WTC11 (cell line): Measurements from ENCODE around the gene MMP24. TPM values are rescaled to one million over a fixed set of nuclear protein-coding genes. Genes with fewer than 3 reads are reported as not detected.

Experiments used
- ATAC-seq: fragments of 200-7000 bp; cut with Tn5 transposase; 2 replicates; pipeline ENCODE4 v1.10.0; 2021; ENCODE audit warnings: mild to moderate bottlenecking, moderate library complexity
- CTCF ChIA-PET: fragments of 300-600 bp; sonication (Branson Sonifier 250); formaldehyde crosslinking; loops from one replicate; lab custom pipeline; 2021; ENCODE audit warnings: antibody characterized with exemption; lab: Charles Lee
- POLR2A ChIA-PET: fragments of 350-600 bp; sonication (Branson Sonifier 250); formaldehyde crosslinking; loops from one replicate; lab custom pipeline; 2021; ENCODE audit warnings: antibody characterized with exemption; lab: Charles Lee
- DNase-seq: peaks from one replicate; pipeline ENCODE4 v3.0.0; 2021; ENCODE audit warnings: low spot score
- H3K27ac Mint-ChIP-seq: 2 replicates; pipeline ENCODE4 v1.8.0; 2021; ENCODE audit warnings: mixed read lengths
- H3K27me3 Mint-ChIP-seq: 2 replicates; pipeline ENCODE4 v1.8.0; 2021; ENCODE audit warnings: low read depth, mild to moderate bottlenecking, moderate library complexity, mixed read lengths
- H3K36me3 Mint-ChIP-seq: 2 replicates; pipeline ENCODE4 v1.8.0; 2021; ENCODE audit warnings: mixed read lengths
- H3K4me1 Mint-ChIP-seq: 2 replicates; pipeline ENCODE4 v1.8.0; 2022; ENCODE audit warnings: mixed read lengths
- H3K4me3 Mint-ChIP-seq: 2 replicates; pipeline ENCODE4 v1.8.0; 2021; ENCODE audit warnings: mild to moderate bottlenecking, moderate library complexity, mixed read lengths
- H3K9me3 Mint-ChIP-seq: 2 replicates; pipeline ENCODE4 v1.8.0; 2021; ENCODE audit warnings: mixed read lengths
- AFF4 ChIP-seq: sonication (generic); formaldehyde crosslinking; IDR thresholded peaks from 2 replicates; pipeline ENCODE4 v1.8.1; 2023; ENCODE audit warnings: mild to moderate bottlenecking, missing genetic modification reagents, borderline replicate concordance
- ARID4B ChIP-seq: sonication (generic); formaldehyde crosslinking; IDR thresholded peaks from 2 replicates; pipeline ENCODE4 v1.8.0; 2023; ENCODE audit warnings: missing genetic modification reagents, mild to moderate bottlenecking, borderline replicate concordance
- CBFB ChIP-seq: sonication (generic); formaldehyde crosslinking; IDR thresholded peaks from 2 replicates; pipeline ENCODE4 v1.8.1; 2022; ENCODE audit warnings: mild to moderate bottlenecking, low read depth, missing genetic modification reagents
- CREB1 ChIP-seq: sonication (generic); formaldehyde crosslinking; IDR thresholded peaks from 2 replicates; pipeline ENCODE4 v1.8.0; 2023; ENCODE audit warnings: mild to moderate bottlenecking, missing genetic modification reagents
- CTCF ChIP-seq: fragments of 200-600 bp; IDR thresholded peaks from 2 replicates; pipeline ENCODE4 v1.8.0; 2022; ENCODE audit warnings: antibody characterized with exemption
- ESRRA ChIP-seq: sonication (generic); formaldehyde crosslinking; IDR thresholded peaks from 2 replicates; pipeline ENCODE4 v1.8.1; 2022; ENCODE audit warnings: mild to moderate bottlenecking, missing genetic modification reagents, borderline replicate concordance
- FOXJ3 ChIP-seq: sonication (generic); formaldehyde crosslinking; IDR thresholded peaks from 2 replicates; pipeline ENCODE4 v1.9.0; 2021; ENCODE audit warnings: missing genetic modification reagents, mild to moderate bottlenecking, borderline replicate concordance
- MAX ChIP-seq: sonication (generic); formaldehyde crosslinking; IDR thresholded peaks from 2 replicates; pipeline ENCODE4 v1.8.0; 2022; ENCODE audit warnings: mild to moderate bottlenecking, missing genetic modification reagents
- NFATC4 ChIP-seq: fragments of 250-450 bp; sonication (Bioruptor Pico); IDR thresholded peaks from 2 replicates; pipeline ENCODE4 v1.9.0; 2021; ENCODE audit warnings: mild to moderate bottlenecking
- SP1 ChIP-seq: sonication (generic); formaldehyde crosslinking; conservative IDR thresholded peaks from 2 replicates; pipeline ENCODE4 v1.8.1; 2022; ENCODE audit warnings: missing genetic modification reagents
- ZMAT4 ChIP-seq: fragments of 250-450 bp; sonication (Bioruptor Pico); IDR thresholded peaks from 2 replicates; pipeline ENCODE4 v1.9.0; 2021; ENCODE audit warnings: mild to moderate bottlenecking
- ZNF263 ChIP-seq: sonication (generic); formaldehyde crosslinking; IDR thresholded peaks from 2 replicates; pipeline ENCODE4 v1.8.1; 2022; ENCODE audit warnings: low read depth, mild to moderate bottlenecking, moderate library complexity, missing genetic modification reagents
- ZNF396 ChIP-seq: fragments of 250-450 bp; sonication (Bioruptor Pico); IDR thresholded peaks from 2 replicates; pipeline ENCODE4 v1.8.0; 2021; ENCODE audit warnings: mild to moderate bottlenecking, moderate library complexity, borderline replicate concordance
- ZSCAN18 ChIP-seq: fragments of 250-450 bp; sonication (Bioruptor Pico); IDR thresholded peaks from 2 replicates; pipeline ENCODE4 v2.1.2; 2022; ENCODE audit warnings: mild to moderate bottlenecking, moderate library complexity
- total RNA-seq: library from RNA; stranded (reverse); gene quantifications from 3 replicates; pipeline ENCODE4 v1.2.3, GENCODE V29; 2021

The MMP24 gene
- total RNA-seq, 1 experiment from 2014 or later = 16.8 TPM

- no peaks in the 10 kb centered on the region for H3K36me3 Mint-ChIP-seq
- no peak within 1 kb of the TSS for H3K27ac Mint-ChIP-seq
- CTCF ChIA-PET = interaction anchor here (0.9 to 6.2 kb wide), 4 partner anchors 11 to 147 kb away, joined by 3 to 36 read pairs (median 3); partner anchors contain the start of gene EDEM2
- TF ChIP-seq AFF4 (CRISPR knock-in tag) (no peak), NFATC4 (no peak), ZNF396 (CRISPR knock-in tag) (no peak), CREB1 (no peak)
- no peaks in the 10 kb centered on the region for H3K9me3 Mint-ChIP-seq
- H3K4me1 Mint-ChIP-seq = no peaks in the 10 kb centered on the region
- H3K27me3 Mint-ChIP-seq = no peaks in the 10 kb centered on the region; the same call in none of the 2 replicates
- DNase-seq = no peak
- POLR2A ChIA-PET = no interaction called here
- no peak for ATAC-seq
- H3K4me3 Mint-ChIP-seq = no peak within 1 kb of the TSS
Measured at GRCh38 chr20:35291654-35292503, 65.4 kb downstream of the MMP24 start, which contains the start of gene FAM83C. FAM83C (minus strand) TSS chr20:35292425; CDS start chr20:35292304, 121 bp downstream.

- H3K9me3 Mint-ChIP-seq = no peaks in the 10 kb centered on the region
- no peak overlapping the region for H3K4me3 Mint-ChIP-seq
- H3K4me1 Mint-ChIP-seq = no peaks in the 10 kb centered on the region
- ChIA-PET CTCF (interaction anchor here (0.9 to 6.2 kb wide), 3 partner anchors 11 to 145 kb away, joined by 3 to 36 read pairs (median 3); partner anchors contain the start of gene EDEM2), POLR2A (no interaction called here)
- H3K36me3 Mint-ChIP-seq = no peaks in the 10 kb centered on the region
- DNase-seq (no peak), ATAC-seq (no peak)
- TF ChIP-seq FOXJ3 (CRISPR knock-in tag) (no peak), CBFB (CRISPR knock-in tag) (no peak), MAX (no peak), SP1 (CRISPR knock-in tag) (no peak), ZSCAN18 (no peak), CTCF (no peak), ESRRA (no peak), ZMAT4 (CRISPR knock-in tag) (no peak), ARID4B (CRISPR knock-in tag) (no peak), ZNF263 (CRISPR knock-in tag) (no peak)
- no peaks in the 10 kb centered on the region; the same call in none of the 2 replicates for H3K27me3 Mint-ChIP-seq
- no peak overlapping the region for H3K27ac Mint-ChIP-seq
Measured at GRCh38 chr20:35292504-35293285, 66.2 kb downstream of the MMP24 start.
